SU-DHL-6 (cell line): ENCODE results near the gene CYB5R2.

Experiments used
- EZH2phosphoT487 ChIP-seq: fragments of 200-600 bp; sonication (generic), shearing (Covaris generic); conservative IDR thresholded peaks from 2 replicates; pipeline ENCODE4 v1.6.1; 2018; ENCODE audit warnings: mild to moderate bottlenecking, antibody characterized with exemption, low read length, moderate library complexity, mixed read lengths
- TF ChIP-seq, protein P1 (sequence below): fragments of 200-600 bp; sonication (generic); IDR thresholded peaks from one replicate; pipeline ENCODE4 v1.5.1; 2017; ENCODE audit warnings: antibody characterized with exemption, mild to moderate bottlenecking, low read length, moderate library complexity; ENCODE audit not compliant: insufficient read depth, poor library complexity, severe bottlenecking

DNA sequence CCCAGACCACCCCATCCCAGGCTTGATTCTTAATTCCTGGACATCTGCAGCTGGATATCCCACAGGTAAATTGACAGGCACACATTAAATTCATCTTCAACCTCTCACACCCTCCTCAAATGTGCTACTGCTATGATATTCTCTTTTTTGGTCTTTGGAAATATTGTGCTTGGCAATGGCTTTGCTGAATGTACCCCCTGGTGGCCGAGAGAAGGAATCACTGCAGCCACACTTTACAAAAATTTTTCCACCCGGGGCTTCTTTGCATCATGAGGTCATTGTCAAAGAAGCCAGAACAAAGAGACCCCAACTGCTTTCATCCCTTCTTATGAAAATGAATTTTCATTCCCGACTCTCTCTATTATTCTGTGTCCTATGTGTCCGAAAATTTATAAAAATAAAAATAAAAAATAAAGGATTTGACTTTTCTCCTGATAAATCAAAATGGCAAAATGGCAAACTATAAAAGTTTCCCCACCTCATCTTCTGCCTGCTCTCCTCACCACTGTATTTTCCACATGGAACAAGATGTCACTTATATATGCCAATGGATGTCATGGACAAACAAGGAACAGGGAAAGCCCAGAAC, 15.0 kb upstream of the CYB5R2 start:
- no peak for TF ChIP-seq EZH2phosphoT487
- TF ChIP-seq, protein P1, sequence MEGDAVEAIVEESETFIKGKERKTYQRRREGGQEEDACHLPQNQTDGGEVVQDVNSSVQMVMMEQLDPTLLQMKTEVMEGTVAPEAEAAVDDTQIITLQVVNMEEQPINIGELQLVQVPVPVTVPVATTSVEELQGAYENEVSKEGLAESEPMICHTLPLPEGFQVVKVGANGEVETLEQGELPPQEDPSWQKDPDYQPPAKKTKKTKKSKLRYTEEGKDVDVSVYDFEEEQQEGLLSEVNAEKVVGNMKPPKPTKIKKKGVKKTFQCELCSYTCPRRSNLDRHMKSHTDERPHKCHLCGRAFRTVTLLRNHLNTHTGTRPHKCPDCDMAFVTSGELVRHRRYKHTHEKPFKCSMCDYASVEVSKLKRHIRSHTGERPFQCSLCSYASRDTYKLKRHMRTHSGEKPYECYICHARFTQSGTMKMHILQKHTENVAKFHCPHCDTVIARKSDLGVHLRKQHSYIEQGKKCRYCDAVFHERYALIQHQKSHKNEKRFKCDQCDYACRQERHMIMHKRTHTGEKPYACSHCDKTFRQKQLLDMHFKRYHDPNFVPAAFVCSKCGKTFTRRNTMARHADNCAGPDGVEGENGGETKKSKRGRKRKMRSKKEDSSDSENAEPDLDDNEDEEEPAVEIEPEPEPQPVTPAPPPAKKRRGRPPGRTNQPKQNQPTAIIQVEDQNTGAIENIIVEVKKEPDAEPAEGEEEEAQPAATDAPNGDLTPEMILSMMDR, result peak; percentile 93
